ENCODE results near the gene ANKRD36C. TPM values are rescaled to one million over a fixed set of nuclear protein-coding genes. Genes with fewer than 3 reads are reported as not detected.
"Not testable (repeated sequence)": the region's sequence is repeated elsewhere in the genome, so short reads cannot be mapped to it uniquely, and the experiment has no call there.

ANKRD36C gene
- total RNA-seq, 4 donors from 2014 or later = 4.1 to 29.4 (median 16.7) TPM

GRCh38 chr2:95817521-95817920 is 174.1 kb downstream of the ANKRD36C start:
- H3K4me3 ChIP-seq; H3K4me1 ChIP-seq; H3K27me3 ChIP-seq; H3K36me3 ChIP-seq; intact Hi-C loops (cut with DNase I); DNase-seq; H3K27ac ChIP-seq: not testable (repeated sequence)
- WGBS, 2 donors = 89 to 93% methylated on average over 2 of the region's 2 CpGs
- H3K9me3 ChIP-seq = peaks cover 0 to 47% (median 45%) of the 10 kb centered on the region in 3 donors

- H3K4me3 ChIP-seq; H3K27me3 ChIP-seq; H3K36me3 ChIP-seq; DNase-seq; H3K27ac ChIP-seq; intact Hi-C loops (cut with DNase I); H3K4me1 ChIP-seq: not testable (repeated sequence)
- 85 to 100% methylated on average over 1 of the region's 1 CpG for WGBS, 2 donors
- peaks cover 0 to 24% (median 22%) of the 10 kb centered on the region in 3 donors for H3K9me3 ChIP-seq
Measured at GRCh38 chr2:95813311-95813710, 178.3 kb downstream of the ANKRD36C start.

GRCh38 chr2:95799892-95800291 is 191.7 kb downstream of the ANKRD36C start:
- intact Hi-C loops (cut with DNase I) = no loop called here
- Histone ChIP-seq H3K4me3 (no peak overlapping the region), H3K36me3 (no peaks in the 10 kb centered on the region), H3K4me1 (no peaks in the 10 kb centered on the region), H3K27ac (no peak overlapping the region), H3K9me3 (peaks cover 0 to 15% (median 2%) of the 10 kb centered on the region in 3 donors), H3K27me3 (no peaks in the 10 kb centered on the region)
- WGBS, 2 donors = 89% methylated on average over 5 of the region's 14 CpGs; no CpG with 5 or more reads in 1 of the 2 donors
- no peak for DNase-seq
- TF ChIP-seq CTCF (IDR thresholded peaks at IDR 0.05) = no peak
- no peak for TF ChIP-seq POLR2A (IDR thresholded peaks at IDR 0.05)

- WGBS, 2 donors = 80 to 100% methylated on average over 1 to 3 of the region's 13 CpGs
- H3K4me3 ChIP-seq; H3K27me3 ChIP-seq; H3K27ac ChIP-seq; intact Hi-C loops (cut with DNase I); H3K36me3 ChIP-seq; DNase-seq; H3K4me1 ChIP-seq: not testable (repeated sequence)
- peaks cover 0 to 14% (median 0%) of the 10 kb centered on the region in 3 donors for H3K9me3 ChIP-seq
Measured at GRCh38 chr2:95799147-95799889, 192.3 kb downstream of the ANKRD36C start.

GRCh38 chr2:95796249-95797099 is 195.2 kb downstream of the ANKRD36C start:
- H3K27me3 ChIP-seq; H3K27ac ChIP-seq; H3K4me3 ChIP-seq; DNase-seq; H3K36me3 ChIP-seq; H3K4me1 ChIP-seq; H3K9me3 ChIP-seq; intact Hi-C loops (cut with DNase I): not testable (repeated sequence)
- WGBS, 2 donors = no CpG with 5 or more reads among the region's 18 CpGs

- intact Hi-C loops (cut with DNase I); H3K4me1 ChIP-seq; H3K27me3 ChIP-seq; H3K4me3 ChIP-seq; H3K9me3 ChIP-seq; H3K36me3 ChIP-seq; H3K27ac ChIP-seq; DNase-seq: not testable (repeated sequence)
- WGBS, 2 donors = no CpG with 5 or more reads among the region's 5 CpGs
Measured at GRCh38 chr2:95793970-95794369, 197.7 kb downstream of the ANKRD36C start.

- H3K27ac ChIP-seq; H3K36me3 ChIP-seq; intact Hi-C loops (cut with DNase I); H3K27me3 ChIP-seq; DNase-seq; H3K4me1 ChIP-seq; H3K4me3 ChIP-seq; H3K9me3 ChIP-seq: not testable (repeated sequence)
- WGBS, 2 donors = no CpG with 5 or more reads among the region's 9 CpGs
Measured at GRCh38 chr2:95790180-95790579, 201.4 kb downstream of the ANKRD36C start.

GRCh38 chr2:95789385-95789784 is 202.2 kb downstream of the ANKRD36C start:
- DNase-seq; H3K9me3 ChIP-seq; H3K27ac ChIP-seq; H3K27me3 ChIP-seq; H3K4me3 ChIP-seq; intact Hi-C loops (cut with DNase I); H3K4me1 ChIP-seq; H3K36me3 ChIP-seq: not testable (repeated sequence)
- no CpG with 5 or more reads among the region's 34 CpGs for WGBS, 2 donors

GRCh38 chr2:95788642-95789041 is 203.0 kb downstream of the ANKRD36C start:
- DNase-seq; H3K27ac ChIP-seq; H3K9me3 ChIP-seq; H3K27me3 ChIP-seq; H3K4me3 ChIP-seq; H3K36me3 ChIP-seq; intact Hi-C loops (cut with DNase I); H3K4me1 ChIP-seq: not testable (repeated sequence)
- WGBS, 2 donors = no CpG with 5 or more reads among the region's 13 CpGs

Measured in esophagus squamous epithelium (tissue), 5 donors.